ENCODE data around the gene ANXA4.

ANXA4 gene

GRCh38 chr2:69741575-69742321 is at the start of gene ANXA4:
TSS of gene ANXA4 (plus strand) at chr2:69742134. CDS start at chr2:69781566, 39,432 bp downstream.
- in situ Hi-C loops (cut with HindIII; ENCODE audit: low sequenced_read_pairs), result loop anchor here (5.0 kb wide), 1 partner anchor 59 kb away; no protein-coding TSS in a partner anchor

GRCh38 chr2:69692424-69692823 is 49.5 kb upstream of the ANXA4 start:
- in situ Hi-C loops (cut with HindIII; ENCODE audit: low sequenced_read_pairs), result no loop called here

GRCh38 chr2:69693059-69693774 is 48.7 kb upstream of the ANXA4 start:
- in situ Hi-C loops (cut with HindIII; ENCODE audit: low sequenced_read_pairs), result no loop called here

GRCh38 chr2:69693775-69694450 is 48.0 kb upstream of the ANXA4 start:
- in situ Hi-C loops (cut with HindIII; ENCODE audit: low sequenced_read_pairs), result no loop called here

DNA sequence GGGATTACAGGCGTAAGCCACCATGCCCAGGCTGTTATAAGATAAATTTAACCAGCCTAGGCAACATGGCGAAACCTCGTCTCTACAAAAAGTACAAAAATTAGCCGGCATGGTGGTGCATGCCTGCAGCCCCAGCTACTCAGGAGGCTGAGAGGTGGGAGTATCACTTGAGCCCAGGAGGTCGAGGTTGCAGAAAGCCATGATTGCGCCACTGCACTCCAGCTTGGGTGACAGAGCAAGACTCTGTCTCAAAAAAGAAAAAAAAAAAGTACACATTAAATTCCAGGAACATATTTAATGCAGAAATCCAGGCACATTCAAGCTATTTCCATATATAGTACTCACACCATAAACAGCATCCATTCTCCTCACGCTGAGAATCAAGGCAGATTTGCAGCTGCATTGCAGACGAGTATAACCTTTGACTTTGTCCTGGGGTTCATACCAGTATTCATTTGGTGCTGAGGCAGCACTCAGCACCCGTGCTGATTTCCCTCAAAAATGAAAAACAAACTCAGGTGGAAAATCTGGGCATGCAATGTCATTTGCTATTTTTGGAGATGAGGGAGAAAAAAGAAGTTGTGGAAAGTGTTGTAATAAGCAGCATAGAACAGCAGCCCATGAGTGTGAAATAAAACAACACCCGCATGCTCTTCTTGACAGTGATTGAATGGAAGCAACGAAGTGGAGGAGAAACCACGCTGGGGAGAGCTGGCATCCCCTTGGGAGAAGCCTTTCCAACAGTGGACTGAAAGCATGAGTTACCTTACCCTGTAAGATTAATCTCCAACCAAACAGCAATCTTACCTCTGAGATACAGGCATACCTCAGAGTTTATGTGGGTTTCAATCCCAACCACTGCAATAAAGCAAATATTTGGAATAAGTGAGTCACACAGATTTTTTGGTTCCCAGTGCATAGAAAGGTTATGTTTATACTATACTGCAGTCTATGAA is 46.8 kb upstream of the ANXA4 start:
- in situ Hi-C loops (cut with HindIII; ENCODE audit: low sequenced_read_pairs), result no loop called here

GRCh38 chr2:69695850-69696216 is 46.1 kb upstream of the ANXA4 start:
- in situ Hi-C loops (cut with HindIII; ENCODE audit: low sequenced_read_pairs), result no loop called here

DNA sequence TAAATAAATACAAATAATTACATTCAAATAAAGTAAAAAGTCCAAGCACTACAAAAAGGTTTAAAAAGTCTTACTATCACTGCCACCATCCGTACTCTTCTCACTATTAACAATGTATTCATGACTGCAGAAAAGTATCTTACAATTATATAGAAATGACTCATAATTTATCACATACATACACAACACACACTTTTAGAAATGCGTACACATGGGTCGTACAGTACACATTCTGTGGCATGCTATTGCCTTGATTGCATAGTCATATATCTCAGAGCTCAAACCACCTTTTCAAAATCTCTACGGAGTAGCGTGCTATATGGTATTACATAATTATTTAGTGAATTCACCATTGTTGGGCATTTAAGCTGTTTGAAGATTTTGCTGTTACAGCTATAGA is 41.6 kb upstream of the ANXA4 start:
- in situ Hi-C loops (cut with HindIII; ENCODE audit: low sequenced_read_pairs), result loop anchor here (25.0 kb wide), 1 partner anchor 138 kb away; no protein-coding TSS in a partner anchor

DNA sequence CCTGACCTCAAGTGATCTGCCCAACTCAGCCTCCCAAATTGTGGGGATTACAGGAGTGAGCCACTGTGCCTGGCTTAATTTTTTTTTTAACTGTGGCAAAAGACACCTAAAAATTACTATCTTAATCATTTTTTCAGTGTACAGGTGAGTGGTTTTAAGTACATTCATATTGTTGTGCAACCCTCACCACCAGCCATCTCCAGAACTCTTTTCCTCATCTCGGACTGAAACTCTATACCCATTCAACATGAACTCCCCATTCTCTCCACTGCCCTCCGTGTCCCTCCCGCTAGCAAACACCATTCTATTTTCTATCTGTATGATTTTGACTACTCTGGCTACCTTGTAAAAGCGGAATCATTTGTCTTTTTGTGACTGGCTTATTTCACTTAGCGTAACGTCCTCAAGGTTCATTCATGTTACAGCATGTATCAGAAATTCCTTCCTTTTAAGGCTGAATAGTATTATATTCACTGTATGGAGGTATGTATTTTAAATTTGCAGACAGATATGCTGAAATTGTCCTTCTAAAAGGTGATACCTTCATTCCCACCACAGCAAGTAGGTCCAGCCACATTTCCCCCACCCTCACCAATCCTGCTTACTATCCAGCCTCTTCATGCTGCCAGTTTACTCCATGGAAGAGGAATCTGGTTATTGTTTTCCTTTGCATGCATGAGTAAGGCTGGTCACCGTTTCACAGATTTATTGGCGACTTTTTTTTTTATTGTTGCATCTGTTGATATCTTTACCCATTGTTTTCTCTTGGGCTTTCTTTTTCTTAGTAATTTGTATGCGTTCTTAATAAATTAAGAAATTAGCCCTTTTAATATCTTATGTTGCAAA is 40.6 kb upstream of the ANXA4 start:
- in situ Hi-C loops (cut with HindIII; ENCODE audit: low sequenced_read_pairs), result loop anchor here (25.0 kb wide), 1 partner anchor 139 kb away; no protein-coding TSS in a partner anchor

- in situ Hi-C loops (cut with HindIII; ENCODE audit: low sequenced_read_pairs), result loop anchor here (25.0 kb wide), 1 partner anchor 141 kb away; no protein-coding TSS in a partner anchor
Measured at GRCh38 chr2:69703189-69703588, 38.7 kb upstream of the ANXA4 start.

DNA sequence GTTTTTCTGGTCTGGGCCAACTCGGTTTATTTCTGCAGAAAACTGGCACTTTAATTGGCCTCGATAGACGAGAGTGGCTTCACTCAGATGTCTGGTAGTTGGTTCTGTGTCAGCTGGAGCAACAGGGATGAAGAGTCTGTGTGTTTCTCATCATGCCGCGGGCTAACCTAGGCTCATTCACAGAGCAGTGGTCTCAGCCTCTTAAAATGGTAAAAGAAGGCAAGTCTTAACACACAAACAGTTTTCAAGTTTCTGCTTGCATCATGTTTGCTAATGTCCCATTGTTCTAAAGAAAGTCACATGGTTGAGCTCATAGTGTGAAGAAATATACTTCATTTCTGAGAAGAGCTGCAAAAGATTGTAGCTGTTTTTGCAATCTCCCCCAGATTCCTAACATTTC is 37.5 kb upstream of the ANXA4 start:
- in situ Hi-C loops (cut with HindIII; ENCODE audit: low sequenced_read_pairs), result loop anchor here (25.0 kb wide), 1 partner anchor 142 kb away; no protein-coding TSS in a partner anchor

- in situ Hi-C loops (cut with HindIII; ENCODE audit: low sequenced_read_pairs), result loop anchor here (25.0 kb wide), 1 partner anchor 147 kb away; no protein-coding TSS in a partner anchor
Measured at GRCh38 chr2:69709290-69709689, 32.6 kb upstream of the ANXA4 start.

DNA sequence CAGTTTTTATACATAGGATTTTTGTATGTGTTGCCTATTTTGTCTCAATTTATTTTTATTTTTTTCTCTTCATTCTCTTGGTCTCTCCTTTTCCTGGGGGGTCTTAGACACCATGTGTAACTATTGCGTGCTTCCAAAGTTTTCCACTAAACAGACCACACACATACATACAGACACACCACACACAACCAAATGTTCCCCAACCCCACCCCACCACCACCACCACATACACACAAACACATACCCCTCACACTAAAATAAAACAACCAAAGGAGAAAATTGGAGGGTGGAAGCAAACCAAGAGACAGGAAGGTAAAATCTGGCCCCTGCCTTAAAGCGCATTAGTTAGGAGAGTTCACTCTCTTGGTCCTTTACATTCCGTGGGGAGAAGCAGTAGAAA is 30.0 kb upstream of the ANXA4 start:
- in situ Hi-C loops (cut with HindIII; ENCODE audit: low sequenced_read_pairs), result loop anchor here (25.0 kb wide), 1 partner anchor 150 kb away; no protein-coding TSS in a partner anchor

DNA sequence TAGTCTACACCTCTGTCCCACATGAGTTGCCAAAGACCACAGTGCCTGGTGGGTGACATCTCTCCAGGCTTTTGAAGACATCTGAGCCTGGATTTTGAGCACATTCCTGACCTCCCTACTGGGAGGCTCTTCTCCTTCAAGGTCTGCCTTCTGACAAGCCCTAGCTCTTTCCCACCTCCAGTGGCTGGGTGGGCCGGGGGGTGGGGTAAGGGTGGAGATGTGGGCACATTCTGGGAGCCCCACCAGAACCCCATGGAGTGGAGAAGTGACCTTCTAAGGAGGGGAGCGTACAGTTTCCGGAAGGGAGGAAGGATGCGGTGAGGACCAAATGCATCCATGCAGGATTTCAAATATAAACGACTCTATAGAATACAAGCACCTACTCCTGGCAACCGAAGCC is 27.9 kb upstream of the ANXA4 start:
- in situ Hi-C loops (cut with HindIII; ENCODE audit: low sequenced_read_pairs), result loop anchor here (25.0 kb wide), 1 partner anchor 152 kb away; no protein-coding TSS in a partner anchor

- in situ Hi-C loops (cut with HindIII; ENCODE audit: low sequenced_read_pairs), result loop anchor here (25.0 kb wide), 1 partner anchor 152 kb away; no protein-coding TSS in a partner anchor
Measured at GRCh38 chr2:69714539-69715220, 27.3 kb upstream of the ANXA4 start.

GRCh38 chr2:69715964-69716363 is 26.0 kb upstream of the ANXA4 start:
- in situ Hi-C loops (cut with HindIII; ENCODE audit: low sequenced_read_pairs), result loop anchor here (25.0 kb wide), 1 partner anchor 154 kb away; no protein-coding TSS in a partner anchor

- in situ Hi-C loops (cut with HindIII; ENCODE audit: low sequenced_read_pairs), result loop anchor here (25.0 kb wide), 1 partner anchor 154 kb away; no protein-coding TSS in a partner anchor
Measured at GRCh38 chr2:69716555-69717120, 25.3 kb upstream of the ANXA4 start.

DNA sequence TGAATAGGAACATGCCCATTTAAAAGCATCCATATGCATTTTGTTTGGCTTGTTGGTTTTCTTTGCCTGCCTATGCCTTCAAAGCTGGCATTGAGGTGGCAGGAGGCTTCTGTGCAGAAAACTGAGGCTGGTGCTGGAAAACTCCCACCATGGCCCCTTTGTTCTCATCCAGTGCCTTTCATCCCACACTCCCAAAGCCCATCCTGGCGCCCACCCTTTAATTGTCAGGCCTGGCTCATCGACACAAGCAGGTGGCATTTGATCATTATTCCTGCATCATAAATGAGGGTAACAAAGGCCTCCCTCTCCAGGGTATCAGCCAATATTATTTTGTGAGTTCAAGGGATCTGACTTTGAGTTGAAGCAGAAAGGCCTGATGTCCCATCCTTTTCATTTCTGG is 24.7 kb upstream of the ANXA4 start:
- in situ Hi-C loops (cut with HindIII; ENCODE audit: low sequenced_read_pairs), result loop anchor here (25.0 kb wide), 1 partner anchor 155 kb away; no protein-coding TSS in a partner anchor

DNA sequence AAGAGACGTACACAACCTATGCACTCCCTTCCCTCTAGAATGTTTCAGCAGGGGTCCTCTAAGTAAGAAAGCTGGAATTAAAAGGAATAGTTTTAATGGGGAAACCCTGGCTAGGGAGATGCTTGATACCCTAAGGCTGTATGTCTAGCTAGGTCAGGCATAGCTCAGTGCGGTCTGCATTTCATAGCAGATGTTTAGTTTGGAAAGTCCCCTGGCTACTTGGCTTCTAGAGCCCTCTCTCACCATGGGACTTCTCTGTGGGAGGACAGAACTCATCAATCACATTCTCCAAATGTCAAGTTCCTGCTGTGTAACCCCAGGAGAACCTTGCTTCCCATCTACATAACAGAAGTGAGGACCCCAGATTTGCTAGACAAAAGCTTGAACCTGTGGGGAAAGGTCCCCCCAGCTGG is 24.1 kb upstream of the ANXA4 start:
- in situ Hi-C loops (cut with HindIII; ENCODE audit: low sequenced_read_pairs), result loop anchor here (25.0 kb wide), 1 partner anchor 156 kb away; no protein-coding TSS in a partner anchor

Data from endothelial cell of hepatic sinusoid (primary cell).